NCI-H2196 (cell line): ENCODE data around the gene ST3GAL5.

Source experiments
- DNase-seq: peaks from one replicate; lab custom pipeline; 2025; ENCODE audit not compliant: unreplicated experiment; lab: John Stamatoyannopoulos, UW

ST3GAL5 gene

GRCh38 chr2:85811180-85812093 is 77.4 kb downstream of the ST3GAL5 start:
- DNase-seq = no peak

GRCh38 chr2:85810371-85811179 is 78.2 kb downstream of the ST3GAL5 start:
- no peak for DNase-seq

DNA sequence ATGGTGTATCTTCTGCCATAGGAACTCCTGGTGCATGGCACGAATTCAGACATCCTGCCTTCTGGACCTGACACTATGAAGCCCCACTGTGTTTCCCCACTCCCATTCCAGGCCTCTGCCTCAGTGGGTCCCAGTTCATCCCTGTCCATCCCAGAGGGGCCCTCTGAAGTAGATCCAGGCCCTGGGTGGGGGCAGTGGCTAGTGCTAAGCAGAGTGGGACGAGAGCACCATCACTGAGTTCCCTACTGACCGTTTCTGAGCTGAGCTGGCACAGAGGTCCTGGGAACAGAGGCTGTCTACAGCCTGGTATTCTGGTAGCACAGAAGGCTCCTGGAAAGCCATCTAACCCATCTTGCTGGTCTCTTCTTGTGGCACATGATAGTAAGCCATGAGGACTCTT is 81.0 kb downstream of the ST3GAL5 start:
- no peak for DNase-seq

- DNase-seq = no peak
Measured at GRCh38 chr2:85806358-85807118, 82.3 kb downstream of the ST3GAL5 start.

DNA sequence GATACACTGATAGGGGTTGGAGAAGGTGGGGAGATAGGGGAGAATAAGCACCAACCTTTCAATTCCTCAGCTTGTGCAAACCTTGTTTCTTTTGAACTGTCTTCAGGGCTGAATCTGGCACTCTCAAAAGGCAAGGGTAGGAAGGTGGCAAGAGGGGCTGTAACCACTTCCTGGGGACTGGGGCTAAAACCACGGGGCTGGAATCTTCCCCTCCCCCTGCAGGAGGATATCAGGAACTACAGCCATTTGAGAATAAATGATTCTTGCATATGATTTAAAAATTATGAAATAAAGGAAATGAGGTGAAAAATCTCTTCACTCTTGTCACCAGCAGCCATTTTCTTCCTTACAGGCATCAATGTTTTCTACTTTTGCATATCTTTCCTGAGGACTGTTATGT is 84.2 kb downstream of the ST3GAL5 start:
- no peak for DNase-seq

DNA sequence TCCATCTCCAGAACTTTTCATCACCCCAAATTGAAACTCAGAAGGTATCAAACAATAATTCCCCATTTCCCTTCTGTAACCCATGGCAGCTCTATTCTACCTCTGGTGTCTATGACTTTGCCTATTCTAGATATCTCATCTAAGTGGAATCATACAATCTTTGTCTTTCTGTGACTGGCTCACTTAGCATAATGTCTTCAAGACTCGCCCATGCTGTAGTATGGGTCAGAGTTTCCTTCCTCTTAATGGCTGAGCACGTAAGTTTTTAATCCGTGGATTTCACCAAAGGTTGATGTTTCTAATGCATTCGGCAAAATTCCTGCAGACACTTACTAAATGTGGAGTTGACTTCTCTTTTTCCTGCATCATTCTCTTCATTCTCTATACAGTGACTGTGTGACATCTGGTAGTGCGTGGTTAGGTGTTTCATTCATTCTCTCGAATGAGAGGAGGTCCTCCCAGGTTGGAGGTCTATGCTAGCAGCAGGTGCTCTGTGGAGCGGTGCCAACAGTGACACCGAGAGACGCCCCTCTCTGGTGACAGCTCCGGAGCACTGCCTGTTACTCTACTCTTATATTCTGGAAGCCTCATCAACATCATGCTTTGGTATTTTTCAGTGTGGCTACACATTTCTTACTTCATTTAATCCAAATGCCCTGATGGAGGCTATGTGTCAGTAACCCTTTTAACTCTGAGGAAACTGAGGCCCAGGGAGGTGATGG is 84.9 kb downstream of the ST3GAL5 start:
- no peak for DNase-seq

DNA sequence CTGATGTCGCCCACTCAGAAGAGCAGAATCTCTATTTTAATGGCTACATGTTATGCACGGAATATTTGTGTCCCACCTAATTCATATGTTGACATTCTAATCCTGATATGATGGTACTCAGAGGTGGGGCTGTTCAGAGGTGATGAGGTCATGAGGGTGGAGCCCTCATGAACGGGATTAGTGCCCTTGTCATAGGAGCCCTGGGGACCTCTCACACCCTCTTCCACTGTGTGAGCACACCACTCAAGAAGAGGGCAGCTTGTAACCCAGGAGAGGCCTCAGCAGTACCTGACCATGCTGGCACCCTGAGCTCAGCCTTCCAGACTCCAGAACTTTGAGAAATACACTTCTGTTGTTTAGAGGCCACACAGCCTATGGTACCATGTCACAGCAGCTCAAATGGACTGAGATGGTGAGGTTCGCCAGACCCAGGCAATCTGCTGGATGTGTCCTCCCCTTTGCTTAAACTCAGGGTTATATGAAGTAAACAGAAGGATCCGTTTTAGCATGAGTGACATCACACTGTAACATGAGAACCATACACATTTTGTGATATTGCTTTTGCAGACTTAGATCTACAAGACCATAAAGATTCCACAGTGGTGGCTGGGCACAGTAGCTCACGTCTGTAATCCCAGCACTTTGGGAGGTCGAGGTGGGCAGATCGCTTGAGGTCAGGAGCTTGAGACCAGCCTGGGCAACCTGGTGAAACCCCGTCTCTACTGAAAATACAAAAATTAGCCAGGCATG is 86.3 kb downstream of the ST3GAL5 start:
- no peak for DNase-seq

GRCh38 chr2:85801871-85802270 is 86.9 kb downstream of the ST3GAL5 start:
- no peak for DNase-seq

GRCh38 chr2:85800586-85800985 is 88.2 kb downstream of the ST3GAL5 start:
- no peak for DNase-seq

GRCh38 chr2:85799215-85799956 is 89.4 kb downstream of the ST3GAL5 start:
- DNase-seq = no peak

DNA sequence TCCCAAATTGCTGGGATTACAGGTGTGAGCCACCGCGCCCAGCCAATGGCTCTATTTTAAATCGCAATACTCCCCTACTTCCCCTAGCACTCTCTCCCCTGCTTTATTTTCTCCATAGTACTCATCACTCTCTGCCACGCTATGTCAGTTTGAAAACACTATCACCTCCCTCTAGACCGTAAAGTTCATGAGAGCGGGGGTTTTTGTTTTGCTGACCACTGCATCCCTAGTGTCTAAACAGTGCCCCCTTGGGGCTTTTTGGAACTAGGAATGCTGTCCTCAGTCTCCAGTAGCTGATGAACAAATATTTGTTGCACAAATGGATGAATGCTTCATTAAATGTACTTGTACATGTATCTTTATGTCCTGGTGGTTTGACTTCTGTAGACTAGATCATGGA is 90.9 kb downstream of the ST3GAL5 start:
- DNase-seq = no peak

- no peak for DNase-seq
Measured at GRCh38 chr2:85797263-85797660, 91.5 kb downstream of the ST3GAL5 start.

DNA sequence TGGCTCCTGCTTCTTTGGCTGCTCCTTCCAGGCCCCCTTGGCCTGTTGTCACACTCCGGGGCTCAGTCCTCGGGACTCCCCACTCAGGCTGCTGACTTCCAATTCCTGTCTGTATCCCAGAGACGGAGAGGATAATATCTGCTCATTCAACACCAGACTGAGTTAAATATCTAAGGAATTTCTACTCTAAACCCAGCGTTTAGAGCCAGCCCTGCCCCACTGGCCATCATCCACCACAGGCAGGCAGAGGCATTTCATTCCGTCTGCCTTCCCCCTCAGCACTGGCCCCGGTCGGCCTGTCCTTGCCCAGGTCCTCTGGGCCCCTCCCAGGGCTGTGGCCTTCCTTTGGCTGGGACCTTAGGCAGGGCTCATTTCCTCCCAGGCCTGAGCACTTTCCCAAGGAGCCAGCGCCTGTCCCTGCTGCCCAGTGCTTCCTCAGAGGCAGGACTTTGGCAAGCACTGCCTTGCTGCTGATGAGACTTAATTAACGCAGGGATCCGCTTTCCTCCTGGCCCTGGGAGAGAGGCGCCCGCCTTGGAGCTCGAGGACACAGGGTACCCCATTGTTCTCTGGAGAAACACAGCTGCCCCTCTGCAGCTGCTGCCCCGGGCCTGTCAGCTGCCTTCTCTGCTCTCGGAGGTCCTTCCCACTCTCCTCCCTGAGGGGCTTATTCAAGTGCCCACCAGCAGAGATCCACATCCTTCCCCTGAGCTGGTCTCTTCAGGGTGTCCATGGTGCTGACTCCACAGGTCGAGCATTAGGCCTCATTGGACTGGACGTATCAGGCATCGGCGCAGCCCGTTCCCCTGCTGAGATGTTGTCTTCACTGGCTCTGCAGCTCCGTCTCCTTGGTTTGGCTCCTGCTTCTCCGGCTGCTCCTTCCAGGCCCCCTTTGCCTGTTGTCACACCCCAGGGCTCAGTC is 92.2 kb downstream of the ST3GAL5 start:
- DNase-seq = no peak

DNA sequence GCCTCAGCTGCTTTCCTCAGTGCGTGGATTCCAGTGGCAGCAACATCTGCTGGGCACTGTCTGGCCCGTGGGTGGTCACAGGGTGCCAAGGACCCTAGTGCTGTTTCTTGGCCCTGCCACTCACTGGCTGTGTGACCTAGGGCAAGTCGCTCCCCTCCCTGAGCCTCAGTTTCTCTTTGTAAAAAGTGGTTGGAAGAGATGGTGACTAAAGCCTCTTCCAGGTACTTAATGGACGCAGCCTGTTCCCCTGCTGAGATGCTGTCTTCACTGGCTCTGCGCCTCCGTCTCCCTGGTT is 92.8 kb downstream of the ST3GAL5 start:
- no peak for DNase-seq

DNA sequence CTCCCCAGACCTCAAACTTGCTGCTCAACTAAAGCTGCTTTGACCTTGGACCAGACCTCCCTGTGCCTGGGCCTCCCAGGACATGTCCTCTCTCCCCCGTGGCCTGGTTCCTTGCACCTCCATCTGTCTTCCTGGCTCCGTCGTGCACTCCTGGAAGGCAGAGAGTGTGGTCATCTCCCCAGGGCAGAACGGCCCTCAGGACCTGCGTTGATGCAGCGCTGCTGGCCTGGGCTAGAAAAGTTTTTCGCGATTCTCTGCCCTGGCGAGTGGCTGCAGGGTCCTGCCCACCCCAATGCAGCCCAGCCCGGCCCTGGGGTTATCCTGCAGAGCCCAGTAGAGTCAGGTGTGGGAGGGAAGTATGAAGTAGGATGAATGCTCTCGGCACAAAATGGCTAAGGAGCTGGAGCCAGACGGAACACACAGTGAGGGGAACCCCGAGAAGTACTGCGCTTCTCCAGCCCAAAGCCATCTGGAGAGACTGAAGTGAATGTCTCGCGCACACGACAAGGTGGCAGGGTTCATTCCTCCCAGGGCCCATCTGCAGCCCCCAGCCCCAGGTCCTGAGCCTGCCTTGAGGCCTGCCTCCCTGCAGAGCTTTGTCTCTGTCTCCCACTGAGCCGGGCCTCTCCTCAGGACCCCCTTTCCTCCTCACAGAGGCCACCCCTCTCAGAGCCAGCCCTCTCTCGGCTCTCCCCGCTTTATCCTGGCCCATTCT is 93.3 kb downstream of the ST3GAL5 start:
- no peak for DNase-seq

DNA sequence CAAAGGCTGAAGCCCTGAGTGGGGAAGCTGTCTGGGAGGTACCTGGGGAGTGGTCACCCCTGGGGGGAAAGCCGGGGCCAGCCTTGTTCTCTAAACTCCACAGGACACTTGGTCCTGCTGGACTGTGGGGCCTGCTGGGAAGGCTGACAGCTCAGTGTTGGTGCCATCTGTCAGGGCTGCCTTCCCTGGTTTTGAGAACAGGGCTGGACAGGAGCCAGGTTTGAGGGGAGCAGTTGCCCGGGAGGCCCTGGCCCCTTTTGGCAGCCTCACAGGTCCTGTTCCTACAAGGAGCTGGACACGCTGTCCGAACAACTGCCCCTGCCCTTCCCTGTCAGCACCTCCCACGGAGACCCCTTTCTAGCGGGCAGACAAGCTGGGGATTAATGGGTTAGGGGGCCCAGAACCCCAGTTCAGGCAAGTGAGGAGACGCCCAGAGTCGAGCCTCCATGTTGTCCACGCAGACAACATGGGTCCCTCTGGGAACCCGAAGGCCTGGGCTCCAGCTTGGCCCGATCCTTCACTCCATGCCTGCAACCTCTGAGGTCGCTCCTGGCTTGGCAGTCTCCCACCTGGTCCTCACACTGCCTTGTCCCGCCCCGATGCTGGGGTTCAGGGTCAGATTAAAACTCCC is 94.2 kb downstream of the ST3GAL5 start:
- DNase-seq = no peak

DNA sequence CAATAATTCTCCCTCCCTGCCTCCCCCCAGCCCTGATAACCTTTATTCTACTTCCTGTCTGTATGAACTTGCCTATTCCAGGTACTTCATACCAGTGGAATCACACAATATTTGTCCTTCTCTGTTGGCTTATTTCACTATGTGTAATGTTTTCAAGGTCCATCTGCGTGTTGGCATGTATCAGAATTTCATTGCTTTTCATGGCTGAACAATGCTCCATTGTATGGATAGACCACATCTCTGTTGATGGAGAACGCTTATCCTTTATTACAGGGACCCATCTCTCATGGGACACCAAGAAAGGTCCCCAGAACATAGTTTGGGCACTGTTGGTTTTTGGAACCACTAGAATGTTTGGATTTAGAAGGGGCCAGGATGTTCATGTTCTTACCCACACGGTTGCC is 94.8 kb downstream of the ST3GAL5 start:
- no peak for DNase-seq
